Astrocyte (in vitro differentiated cells and primary cell): ENCODE results near the gene FSTL3. TPM values are rescaled to one million over a fixed set of nuclear protein-coding genes. Genes with fewer than 3 reads are reported as not detected.

Source experiments
- DNase-seq: peaks from one replicate; pipeline ENCODE4 v3.0.0-alpha.2; 2010; ENCODE audit warnings: low read depth
- FAIRE-seq: peaks from 2 replicates; lab custom pipeline; 2011; peaks lifted over from hg19 to GRCh38; lab: Jason Lieb, UNC
- H2AFZ ChIP-seq: 2 replicates; pipeline ENCODE4 v1.6.0; 2012; ENCODE audit warnings: low read depth, low read length, inconsistent platforms
- H3K27ac ChIP-seq: 2 replicates; pipeline ENCODE4 v1.5.1; 2011; ENCODE audit warnings: low read depth, low read length, inconsistent platforms
- H3K27me3 ChIP-seq: 2 replicates; pipeline ENCODE4 v1.6.0; 2011; ENCODE audit warnings: low read length, inconsistent platforms; ENCODE audit not compliant: insufficient read depth
- H3K36me3 ChIP-seq: 2 replicates; pipeline ENCODE4 v1.5.1; 2011; ENCODE audit warnings: low read length, inconsistent platforms; ENCODE audit not compliant: insufficient read depth
- H3K4me1 ChIP-seq: 2 replicates; pipeline ENCODE4 v1.5.1; 2011; ENCODE audit warnings: low read length, inconsistent platforms; ENCODE audit not compliant: insufficient read depth
- H3K4me2 ChIP-seq: 2 replicates; pipeline ENCODE4 v1.6.0; 2012; ENCODE audit warnings: low read length, inconsistent platforms
- H3K4me3 ChIP-seq: 2 replicates; pipeline ENCODE4 v1.5.1; 2011; ENCODE audit warnings: low read depth, mild to moderate bottlenecking, low read length, inconsistent platforms; ENCODE audit not compliant: insufficient read depth
- H3K79me2 ChIP-seq: 2 replicates; pipeline ENCODE4 v1.6.0; 2012; ENCODE audit warnings: mild to moderate bottlenecking, low read length, inconsistent platforms; ENCODE audit not compliant: insufficient read depth
- H3K9ac ChIP-seq: 2 replicates; pipeline ENCODE4 v1.6.0; 2012; ENCODE audit warnings: mild to moderate bottlenecking, low read length, inconsistent platforms
- H3K9me3 ChIP-seq: 2 replicates; pipeline ENCODE4 v1.5.1; 2012; ENCODE audit warnings: low read depth, mild to moderate bottlenecking, low read length, inconsistent platforms; ENCODE audit not compliant: insufficient read depth
- H4K20me1 ChIP-seq: 2 replicates; pipeline ENCODE4 v1.6.0; 2012; ENCODE audit warnings: low read length, inconsistent platforms; ENCODE audit not compliant: insufficient read depth
- H3K27ac Mint-ChIP-seq: one replicate; pipeline ENCODE4 v1.8.0; 2021; ENCODE audit warnings: mild to moderate bottlenecking, mixed read lengths; ENCODE audit not compliant: unreplicated experiment
- H3K27me3 Mint-ChIP-seq: one replicate; pipeline ENCODE4 v1.8.0; 2021; ENCODE audit warnings: low read depth, mixed read lengths; ENCODE audit not compliant: unreplicated experiment
- H3K36me3 Mint-ChIP-seq: one replicate; pipeline ENCODE4 v1.8.0; 2021; ENCODE audit warnings: low read depth, mixed read lengths; ENCODE audit not compliant: unreplicated experiment
- H3K4me1 Mint-ChIP-seq: one replicate; pipeline ENCODE4 v1.8.0; 2021; ENCODE audit warnings: low read depth, mixed read lengths; ENCODE audit not compliant: unreplicated experiment
- H3K4me3 Mint-ChIP-seq: one replicate; pipeline ENCODE4 v1.8.0; 2021; ENCODE audit warnings: mild to moderate bottlenecking, moderate library complexity, mixed read lengths; ENCODE audit not compliant: unreplicated experiment
- H3K9me3 Mint-ChIP-seq: one replicate; pipeline ENCODE4 v1.8.0; 2021; ENCODE audit warnings: mild to moderate bottlenecking, mixed read lengths; ENCODE audit not compliant: unreplicated experiment
- EZH2 ChIP-seq: IDR thresholded peaks from 2 replicates; pipeline ENCODE4 v1.6.1; 2012; ENCODE audit warnings: mild to moderate bottlenecking, low read length, inconsistent platforms; ENCODE audit not compliant: insufficient read depth
- total RNA-seq: library from RNA; stranded (reverse); gene quantifications from 2 replicates; pipeline ENCODE4 v1.2.1, GENCODE V29; 2021
- TF ChIP-seq, protein P1 (sequence below): IDR thresholded peaks from 2 replicates; pipeline ENCODE4 v1.5.1; 2011; ENCODE audit warnings: low read depth, mild to moderate bottlenecking, inconsistent platforms, low read length, moderate library complexity; ENCODE audit not compliant: insufficient read depth

FSTL3 gene
- total RNA-seq, 1 donor from 2014 or later, result 72.0 TPM

DNA sequence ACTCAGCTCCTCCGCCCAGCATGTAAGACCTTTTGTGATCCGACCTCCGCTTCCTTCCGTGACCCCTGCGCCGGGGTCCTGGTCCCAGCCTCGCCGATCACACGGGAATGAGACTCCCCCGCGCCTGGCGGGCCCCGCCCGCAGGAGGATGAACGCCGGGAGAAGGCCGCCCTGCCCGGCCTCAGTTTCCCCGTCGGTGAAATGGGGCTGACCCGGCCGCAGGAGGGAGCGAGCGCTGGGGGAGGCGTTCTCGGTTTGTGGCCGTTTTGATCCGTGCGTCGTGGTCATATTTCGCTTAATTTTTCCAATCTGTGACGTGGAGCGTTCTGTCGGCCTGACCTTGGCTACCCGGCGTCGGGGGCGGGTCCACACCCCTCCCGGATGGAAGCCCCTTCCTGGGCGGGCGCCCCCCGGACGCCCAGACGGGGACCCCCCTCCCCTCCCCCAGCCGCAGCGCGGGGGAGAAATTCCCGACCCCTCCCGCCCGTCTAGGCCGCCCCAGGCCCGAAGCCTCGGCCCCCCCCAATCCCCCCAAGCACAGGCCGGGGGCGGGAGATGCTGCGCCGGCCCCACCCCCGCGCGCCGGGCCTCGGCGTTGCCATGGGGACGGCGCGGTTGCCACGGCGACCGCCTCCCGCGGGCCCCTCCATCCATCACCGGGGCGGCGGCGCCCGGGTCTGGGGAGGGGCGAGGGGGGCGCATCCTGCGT lies 43.6 kb downstream of the FSTL3 start:
- TF ChIP-seq, protein P1, sequence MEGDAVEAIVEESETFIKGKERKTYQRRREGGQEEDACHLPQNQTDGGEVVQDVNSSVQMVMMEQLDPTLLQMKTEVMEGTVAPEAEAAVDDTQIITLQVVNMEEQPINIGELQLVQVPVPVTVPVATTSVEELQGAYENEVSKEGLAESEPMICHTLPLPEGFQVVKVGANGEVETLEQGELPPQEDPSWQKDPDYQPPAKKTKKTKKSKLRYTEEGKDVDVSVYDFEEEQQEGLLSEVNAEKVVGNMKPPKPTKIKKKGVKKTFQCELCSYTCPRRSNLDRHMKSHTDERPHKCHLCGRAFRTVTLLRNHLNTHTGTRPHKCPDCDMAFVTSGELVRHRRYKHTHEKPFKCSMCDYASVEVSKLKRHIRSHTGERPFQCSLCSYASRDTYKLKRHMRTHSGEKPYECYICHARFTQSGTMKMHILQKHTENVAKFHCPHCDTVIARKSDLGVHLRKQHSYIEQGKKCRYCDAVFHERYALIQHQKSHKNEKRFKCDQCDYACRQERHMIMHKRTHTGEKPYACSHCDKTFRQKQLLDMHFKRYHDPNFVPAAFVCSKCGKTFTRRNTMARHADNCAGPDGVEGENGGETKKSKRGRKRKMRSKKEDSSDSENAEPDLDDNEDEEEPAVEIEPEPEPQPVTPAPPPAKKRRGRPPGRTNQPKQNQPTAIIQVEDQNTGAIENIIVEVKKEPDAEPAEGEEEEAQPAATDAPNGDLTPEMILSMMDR, result no peak
- TF ChIP-seq EZH2, result peak; percentile 24
- Mint-ChIP-seq H3K4me1 (no peaks in the 10 kb centered on the region), H3K27ac (no peak overlapping the region), H3K4me3 (no peak overlapping the region), H3K27me3 (no peaks in the 10 kb centered on the region), H3K36me3 (peaks cover 5% of the 10 kb centered on the region), H3K9me3 (peaks cover 7% of the 10 kb centered on the region)
- H3K4me3 ChIP-seq, result no peak overlapping the region
- H2AFZ ChIP-seq, result no peak overlapping the region
- no peak overlapping the region for H3K27ac ChIP-seq
- no peaks in the 10 kb centered on the region for H3K79me2 ChIP-seq
- H3K4me2 ChIP-seq, result peak overlapping the region; percentile 35
- no peak for DNase-seq
- H3K4me1 ChIP-seq, result no peaks in the 10 kb centered on the region
- H3K27me3 ChIP-seq, result no peaks in the 10 kb centered on the region
- peaks cover 7% of the 10 kb centered on the region for H3K9me3 ChIP-seq
- FAIRE-seq, result no peak
- peaks cover 26% of the 10 kb centered on the region for H4K20me1 ChIP-seq
- H3K9ac ChIP-seq, result no peak overlapping the region
- H3K36me3 ChIP-seq, result no peaks in the 10 kb centered on the region

DNA sequence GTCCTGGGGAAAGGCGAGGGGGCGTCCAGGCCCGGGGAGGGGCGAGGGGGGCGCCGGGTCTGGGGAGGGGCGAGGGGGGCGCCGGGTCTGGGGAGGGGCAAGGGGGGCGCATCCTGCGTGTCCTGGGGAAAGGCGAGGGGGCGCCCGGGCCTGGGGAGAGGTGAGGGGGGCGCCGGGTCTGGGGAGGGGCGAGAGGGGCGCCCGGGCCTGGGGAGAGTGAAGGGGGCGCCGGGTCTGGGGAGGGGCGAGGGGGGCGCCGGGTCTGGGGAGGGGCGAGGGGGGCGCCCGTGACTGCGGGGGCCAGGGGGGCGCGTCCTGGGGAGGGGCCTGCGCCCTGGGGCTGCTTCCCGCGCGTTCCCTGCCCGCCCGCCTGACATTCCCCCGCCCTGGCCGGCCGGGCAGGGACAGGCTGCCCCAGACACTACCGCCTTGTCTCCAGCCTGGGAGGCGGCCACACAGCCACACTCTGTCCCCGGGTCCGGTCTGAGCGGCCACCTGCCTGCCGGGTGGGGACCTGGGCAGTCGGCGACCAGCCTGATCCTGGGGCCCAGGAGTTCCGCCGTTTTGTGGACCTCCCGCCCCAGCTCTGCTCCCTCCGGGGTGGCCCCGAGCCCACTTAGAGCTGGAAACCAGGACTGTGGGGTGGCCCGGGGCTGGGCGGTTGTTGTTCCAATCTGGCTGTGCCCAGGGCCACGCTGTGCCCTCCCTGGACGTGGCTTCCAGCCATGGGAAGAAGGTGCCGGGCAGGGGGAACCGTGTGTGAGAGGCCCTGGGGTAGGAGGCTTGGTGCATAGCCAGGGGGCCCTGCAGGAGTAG lies 44.4 kb downstream of the FSTL3 start:
- Mint-ChIP-seq H3K4me1 (no peaks in the 10 kb centered on the region), H3K9me3 (peaks cover 6% of the 10 kb centered on the region), H3K27ac (no peak overlapping the region), H3K36me3 (peaks cover 1% of the 10 kb centered on the region), H3K27me3 (no peaks in the 10 kb centered on the region), H3K4me3 (no peak overlapping the region)
- H3K9ac ChIP-seq, result no peak overlapping the region
- H3K4me3 ChIP-seq, result no peak overlapping the region
- no peaks in the 10 kb centered on the region for H3K27me3 ChIP-seq
- peaks cover 3% of the 10 kb centered on the region for H3K9me3 ChIP-seq
- no peaks in the 10 kb centered on the region for H3K79me2 ChIP-seq
- H3K4me1 ChIP-seq, result no peaks in the 10 kb centered on the region
- H3K4me2 ChIP-seq, result no peak overlapping the region
- no peak for FAIRE-seq
- peaks cover 23% of the 10 kb centered on the region for H4K20me1 ChIP-seq
- no peak for TF ChIP-seq EZH2
- TF ChIP-seq, protein P1, result no peak
- no peak overlapping the region for H3K27ac ChIP-seq
- no peak for DNase-seq
- no peaks in the 10 kb centered on the region for H3K36me3 ChIP-seq
- H2AFZ ChIP-seq, result no peak overlapping the region
